ENCODE data around the gene ITSN1.
"Not testable (repeated sequence)": the region's sequence is repeated elsewhere in the genome, so short reads cannot be mapped to it uniquely, and the experiment has no call there.

Gene ITSN1

GRCh38 chr21:33867868-33868267 is 225.6 kb downstream of the ITSN1 start:
- DNase-seq: not testable (repeated sequence)

DNA sequence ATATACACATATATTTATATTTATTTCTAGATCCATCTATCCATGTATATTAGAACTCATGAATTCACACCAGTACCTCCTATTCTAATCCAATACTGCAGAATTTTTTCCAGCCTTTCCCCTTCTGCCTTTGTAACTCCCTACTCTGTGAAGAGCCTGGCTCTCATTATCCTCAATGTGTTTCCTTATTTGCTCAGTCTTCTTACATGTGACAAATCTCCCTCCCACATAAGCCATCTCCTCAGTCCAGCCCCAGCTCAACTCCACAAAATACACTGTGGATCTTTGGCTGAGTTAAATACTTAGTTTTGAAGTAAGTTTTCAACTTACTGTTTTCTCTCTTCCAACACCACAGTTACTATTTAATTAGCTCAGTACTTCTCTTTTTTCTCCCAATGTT is 227.6 kb downstream of the ITSN1 start:
- DNase-seq: no peak

GRCh38 chr21:33870768-33871167 is 228.5 kb downstream of the ITSN1 start:
- DNase-seq: no peak

- no peak for DNase-seq
Measured at GRCh38 chr21:33871171-33871570, 228.9 kb downstream of the ITSN1 start.

GRCh38 chr21:33872881-33873515 is 230.7 kb downstream of the ITSN1 start:
- no peak for DNase-seq

- DNase-seq: no peak
Measured at GRCh38 chr21:33874161-33874560, 231.9 kb downstream of the ITSN1 start.

DNA sequence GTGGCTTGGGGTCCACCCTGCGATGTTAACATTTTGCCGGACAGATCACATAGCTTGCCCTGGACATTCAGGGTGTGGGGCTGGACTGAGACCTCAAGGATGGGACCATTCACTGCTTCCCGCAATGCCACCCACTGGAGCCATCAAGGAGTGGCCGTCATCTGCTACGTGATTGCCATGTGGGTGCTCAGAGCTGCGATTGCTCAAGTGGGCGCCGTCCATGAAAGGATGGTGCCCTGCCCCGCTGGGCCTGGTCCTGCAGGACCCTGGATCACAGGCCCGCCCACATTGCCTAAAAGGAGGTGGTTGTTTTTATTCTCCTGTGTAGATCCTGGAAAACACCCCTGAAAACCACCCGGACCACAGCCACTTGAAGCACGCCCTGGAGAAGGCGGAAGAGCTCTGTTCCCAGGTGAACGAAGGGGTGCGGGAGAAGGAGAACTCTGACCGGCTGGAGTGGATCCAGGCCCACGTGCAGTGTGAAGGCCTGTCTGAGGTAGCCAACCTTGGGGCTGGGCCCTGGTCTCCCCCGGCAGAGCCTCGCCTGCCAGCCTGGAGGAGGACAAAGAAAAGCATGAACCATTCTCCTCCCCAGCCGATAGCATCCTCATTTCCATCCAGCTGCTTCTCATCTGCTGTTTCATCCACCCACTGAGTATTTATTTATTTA is 232.9 kb downstream of the ITSN1 start:
- DNase-seq: no peak

DNA sequence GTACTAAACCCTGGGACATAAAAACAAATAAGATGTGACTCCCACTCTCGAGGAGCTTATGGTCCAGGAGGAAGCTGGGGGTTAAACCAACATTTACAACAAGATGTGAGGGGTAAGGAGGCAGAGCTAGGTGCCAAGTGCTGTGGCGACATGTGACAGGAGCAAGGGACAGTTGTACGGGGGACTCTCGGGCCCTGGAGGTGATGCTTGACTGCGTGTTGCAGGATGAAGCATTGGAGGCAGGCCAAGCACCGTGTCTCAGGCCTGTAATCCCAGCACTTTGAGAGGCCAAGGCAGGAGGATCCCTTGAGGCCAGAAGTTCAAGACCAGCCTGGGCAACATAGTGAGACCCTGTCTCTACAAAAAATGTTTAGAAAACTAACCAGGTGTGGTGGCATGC is 236.5 kb downstream of the ITSN1 start:
- no peak for DNase-seq

- no peak for DNase-seq
Measured at GRCh38 chr21:33880626-33881025, 238.3 kb downstream of the ITSN1 start.

DNA sequence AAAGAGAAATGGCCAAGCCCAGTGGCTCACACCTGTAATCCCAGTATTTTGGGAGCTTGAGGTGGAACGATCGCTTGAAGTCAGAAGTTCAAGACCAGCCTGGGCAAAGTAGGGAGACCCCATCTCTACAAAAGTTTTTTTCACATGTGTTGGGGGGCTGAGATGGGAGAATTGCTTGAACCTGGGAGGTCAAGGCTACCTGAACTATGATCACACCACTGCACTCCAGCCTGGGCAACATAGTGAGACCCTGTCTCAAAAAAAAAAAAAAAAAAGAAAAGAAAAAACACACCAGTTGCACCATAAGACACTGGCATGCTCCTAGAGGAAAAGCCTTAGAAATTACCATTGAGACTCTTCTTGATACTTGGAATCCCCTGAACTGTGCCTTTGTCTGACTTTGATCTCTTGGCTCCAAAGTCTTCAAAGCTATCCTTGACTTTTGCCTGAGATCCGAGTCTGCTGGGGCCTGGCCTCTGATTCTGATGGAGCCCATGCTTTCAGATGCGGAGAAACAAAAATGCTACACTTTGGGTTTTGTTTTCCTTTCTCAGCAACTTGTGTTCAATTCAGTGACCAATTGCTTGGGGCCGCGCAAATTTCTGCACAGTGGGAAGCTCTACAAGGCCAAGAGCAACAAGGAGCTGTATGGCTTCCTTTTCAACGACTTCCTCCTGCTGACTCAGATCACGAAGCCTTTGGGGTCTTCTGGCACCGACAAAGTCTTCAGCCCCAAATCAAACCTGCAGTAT is 239.6 kb downstream of the ITSN1 start:
- DNase-seq: no peak

GRCh38 chr21:33883118-33883517 is 240.8 kb downstream of the ITSN1 start:
- DNase-seq: no peak

GRCh38 chr21:33884376-33885171 is 242.3 kb downstream of the ITSN1 start:
- no peak for DNase-seq

GRCh38 chr21:33885172-33885514 is 242.8 kb downstream of the ITSN1 start:
- no peak for DNase-seq

GRCh38 chr21:33886321-33886720 is 244.0 kb downstream of the ITSN1 start:
- DNase-seq: no peak

GRCh38 chr21:33890187-33890586 is 247.9 kb downstream of the ITSN1 start:
- no peak for DNase-seq

- no peak for DNase-seq
Measured at GRCh38 chr21:33892853-33893252, 250.6 kb downstream of the ITSN1 start.

GRCh38 chr21:33893917-33894316 is 251.6 kb downstream of the ITSN1 start:
- DNase-seq: no peak

GRCh38 chr21:33894736-33895288 is 252.5 kb downstream of the ITSN1 start:
- peak; percentile 8 for DNase-seq

DNA sequence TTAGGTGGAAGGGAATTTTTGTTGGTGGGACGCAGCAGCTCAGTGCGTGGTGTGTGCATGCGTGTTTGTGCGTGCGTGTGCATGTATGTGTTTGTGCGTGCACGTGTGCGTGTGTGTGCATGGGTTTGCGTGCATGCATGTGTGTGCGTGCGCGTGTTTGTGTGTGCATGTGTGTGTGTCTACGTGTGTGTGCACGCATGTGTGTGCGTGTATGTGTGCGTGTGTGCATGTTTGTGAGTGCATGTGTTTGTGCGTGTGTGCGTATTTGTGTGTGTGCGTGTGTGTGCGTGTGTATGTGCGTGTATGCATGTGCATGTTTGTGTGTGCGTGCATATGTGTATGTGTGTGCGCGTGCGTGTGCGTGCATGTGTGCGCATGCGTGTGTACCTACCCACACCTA is 253.1 kb downstream of the ITSN1 start:
- DNase-seq: no peak

DNA sequence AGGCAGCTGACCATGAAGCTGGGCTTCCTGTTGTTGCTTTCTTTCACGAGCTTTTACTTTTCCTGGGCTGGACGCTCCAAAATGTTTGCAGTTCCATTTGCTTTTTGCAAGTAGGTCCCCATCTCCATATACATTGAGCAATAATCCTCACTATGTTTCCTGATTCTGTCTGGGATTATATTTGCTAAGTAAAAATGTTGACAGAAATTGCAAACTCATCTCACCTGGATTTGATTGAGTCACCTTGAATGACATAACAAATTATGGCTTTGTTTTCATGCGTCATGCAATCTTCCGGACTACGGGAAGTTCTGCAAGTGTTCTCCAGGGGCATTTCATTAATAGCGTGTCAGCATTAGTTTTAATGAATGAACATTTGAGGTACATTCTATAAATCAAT is 254.4 kb downstream of the ITSN1 start:
- no peak for DNase-seq

GRCh38 chr21:33897098-33897497 is 254.8 kb downstream of the ITSN1 start:
- DNase-seq: no peak

DNA sequence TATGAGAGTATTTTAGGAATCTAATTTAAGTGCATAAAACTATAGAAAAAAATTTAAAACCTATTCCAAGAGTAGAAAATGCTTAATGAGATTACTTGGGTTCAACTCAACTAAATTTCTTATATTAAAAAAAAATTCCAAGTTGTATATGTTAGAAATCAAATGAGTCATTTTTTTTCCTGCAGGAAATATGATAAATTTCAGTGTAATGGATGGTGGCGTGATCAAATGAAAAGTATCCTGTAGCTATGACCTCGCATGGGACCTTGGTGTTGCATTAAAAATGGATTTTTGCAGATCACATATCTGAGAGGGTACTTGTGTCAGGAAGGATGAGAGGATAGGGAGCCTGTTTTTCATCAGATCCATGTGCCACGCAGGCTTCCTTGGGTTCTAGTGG is 255.4 kb downstream of the ITSN1 start:
- DNase-seq: no peak

DNA sequence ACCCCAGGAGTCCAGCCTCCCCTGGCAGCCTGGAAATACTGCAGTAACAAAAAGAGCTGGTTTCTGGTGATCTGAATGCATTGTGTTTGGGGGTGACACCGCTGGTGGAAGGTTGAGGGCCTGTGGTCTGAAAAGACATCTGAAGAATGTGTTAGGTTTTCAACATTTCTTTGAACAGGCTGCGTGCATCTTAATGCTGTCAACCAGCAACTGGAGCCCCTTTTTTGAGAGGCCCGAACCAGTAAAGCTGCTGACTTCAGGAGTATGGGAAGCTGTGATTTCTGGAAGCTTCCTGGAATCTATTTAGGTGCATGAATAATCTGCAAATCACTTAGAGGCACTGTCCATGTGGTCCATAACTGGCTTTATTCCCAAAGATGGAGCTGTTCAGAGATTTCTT is 256.3 kb downstream of the ITSN1 start:
- no peak for DNase-seq
